Neural progenitor cell (in vitro differentiated cells): ENCODE results near the gene ZNF783. TPM values are rescaled to one million over a fixed set of nuclear protein-coding genes. Genes with fewer than 3 reads are reported as not detected.
"Not testable (repeated sequence)": the region's sequence is repeated elsewhere in the genome, so short reads cannot be mapped to it uniquely, and the experiment has no call there.

Source experiments
- DNase-seq: peaks from one replicate; pipeline ENCODE4 v3.0.0-alpha.2; 2016; ENCODE audit warnings: low spot score
- H2AFZ ChIP-seq: fragments of 200-600 bp; sonication (generic); replicated peaks from 2 replicates; pipeline ENCODE4 v1.6.1; 2016; ENCODE audit warnings: antibody characterized with exemption
- H3F3A ChIP-seq: fragments of 200-600 bp; sonication (generic); 2 replicates; pipeline ENCODE4 v1.6.1; 2016; ENCODE audit warnings: antibody characterized with exemption, low read depth
- H3K27ac ChIP-seq: fragments of 200-600 bp; sonication (generic); 2 replicates; pipeline ENCODE4 v1.5.1; 2016; ENCODE audit warnings: mild to moderate bottlenecking
- H3K27me3 ChIP-seq: fragments of 200-600 bp; sonication (generic); 2 replicates; pipeline ENCODE4 v1.6.1; 2016; ENCODE audit warnings: mild to moderate bottlenecking, moderate library complexity
- H3K36me3 ChIP-seq: fragments of 200-600 bp; sonication (generic); 2 replicates; pipeline ENCODE4 v1.5.1; 2016
- H3K4me1 ChIP-seq: fragments of 200-600 bp; sonication (generic); 2 replicates; pipeline ENCODE4 v1.6.1; 2016; ENCODE audit warnings: mixed run types
- H3K4me2 ChIP-seq: fragments of 200-600 bp; sonication (generic); 2 replicates; pipeline ENCODE4 v1.6.1; 2016
- H3K4me3 ChIP-seq: fragments of 200-600 bp; sonication (generic); 2 replicates; pipeline ENCODE4 v1.5.1; 2016
- H3K79me2 ChIP-seq: fragments of 200-600 bp; sonication (generic); 2 replicates; pipeline ENCODE4 v1.6.1; 2016; ENCODE audit warnings: low read depth
- H3K9ac ChIP-seq: fragments of 200-600 bp; sonication (generic); 2 replicates; pipeline ENCODE4 v1.6.1; 2016
- H3K9me3 ChIP-seq: fragments of 200-600 bp; sonication (generic); 2 replicates; pipeline ENCODE4 v1.5.1; 2016; ENCODE audit warnings: low read depth
- H4K20me1 ChIP-seq: fragments of 200-600 bp; sonication (generic); 2 replicates; pipeline ENCODE4 v1.6.1; 2016; ENCODE audit warnings: low read depth
- H3K27ac Mint-ChIP-seq: 3 replicates; pipeline ENCODE4 v1.8.0; 2021; ENCODE audit warnings: mixed read lengths
- H3K27me3 Mint-ChIP-seq: 2 replicates; pipeline ENCODE4 v1.8.0; 2022; ENCODE audit warnings: low read depth, mild to moderate bottlenecking, inconsistent platforms, moderate library complexity, mixed read lengths; ENCODE audit not compliant: insufficient read depth
- H3K36me3 Mint-ChIP-seq: 3 replicates; pipeline ENCODE4 v1.8.0; 2021; ENCODE audit warnings: mixed read lengths
- H3K4me1 Mint-ChIP-seq: 3 replicates; pipeline ENCODE4 v1.8.0; 2021; ENCODE audit warnings: mixed read lengths
- H3K4me3 Mint-ChIP-seq: 3 replicates; pipeline ENCODE4 v1.8.0; 2021; ENCODE audit warnings: mild to moderate bottlenecking, moderate library complexity, mixed read lengths
- H3K9me3 Mint-ChIP-seq: 3 replicates; pipeline ENCODE4 v1.8.0; 2020; ENCODE audit warnings: mixed read lengths
- CTCF ChIP-seq: fragments of 200-600 bp; sonication (generic); IDR thresholded peaks from 2 replicates; pipeline ENCODE4 v1.5.1; 2017; ENCODE audit warnings: antibody characterized with exemption, mild to moderate bottlenecking
- EZH2 ChIP-seq: fragments of 200-600 bp; sonication (generic); IDR thresholded peaks from 2 replicates; pipeline ENCODE4 v1.6.1; 2017; ENCODE audit warnings: antibody characterized with exemption, mild to moderate bottlenecking, moderate library complexity
- EZH2phosphoT487 ChIP-seq: fragments of 200-600 bp; sonication (generic); IDR thresholded peaks from 2 replicates; pipeline ENCODE4 v1.6.1; 2017; ENCODE audit warnings: antibody characterized with exemption
- total RNA-seq: library from RNA; depleted of rRNA; stranded (reverse); fragments of >200 nt; gene quantifications from 2 replicates; pipeline ENCODE4 v1.2.3, GENCODE V29; 2015; ENCODE audit warnings: low replicate concordance

Gene ZNF783
- total RNA-seq, 1 donor from 2014 or later = 5.5 TPM

GRCh38 chr7:149225106-149225505 is 36.9 kb upstream of the ZNF783 start:
- DNase-seq = no peak
- no peak overlapping the region for H3K4me2 ChIP-seq
- H3K9ac ChIP-seq = no peak overlapping the region
- Mint-ChIP-seq H3K27ac (no peak overlapping the region), H3K36me3 (peaks cover 4% of the 10 kb centered on the region), H3K9me3 (no peaks in the 10 kb centered on the region), H3K4me3 (no peak overlapping the region), H3K27me3 (peaks cover 10% of the 10 kb centered on the region), H3K4me1 (peaks cover 12% of the 10 kb centered on the region)
- no peaks in the 10 kb centered on the region for H3K9me3 ChIP-seq
- no peaks in the 10 kb centered on the region for H3K36me3 ChIP-seq
- no peaks in the 10 kb centered on the region for H3F3A ChIP-seq
- H3K27me3 ChIP-seq = no peaks in the 10 kb centered on the region
- H3K4me3 ChIP-seq = no peak overlapping the region
- peaks cover 4% of the 10 kb centered on the region for H3K4me1 ChIP-seq
- no peak overlapping the region for H2AFZ ChIP-seq
- no peaks in the 10 kb centered on the region for H4K20me1 ChIP-seq
- TF ChIP-seq EZH2phosphoT487 (no peak), CTCF (no peak), EZH2 (no peak)
- no peaks in the 10 kb centered on the region for H3K79me2 ChIP-seq
- no peak overlapping the region for H3K27ac ChIP-seq

GRCh38 chr7:149225656-149226055 is 36.3 kb upstream of the ZNF783 start:
- H2AFZ ChIP-seq = no peak overlapping the region
- Mint-ChIP-seq H3K4me3 (no peak overlapping the region), H3K36me3 (peaks cover 4% of the 10 kb centered on the region), H3K27ac (no peak overlapping the region), H3K9me3 (no peaks in the 10 kb centered on the region), H3K4me1 (peaks cover 12% of the 10 kb centered on the region), H3K27me3 (peaks cover 10% of the 10 kb centered on the region)
- no peak overlapping the region for H3K4me3 ChIP-seq
- H3K9me3 ChIP-seq = no peaks in the 10 kb centered on the region
- H3K27ac ChIP-seq = no peak overlapping the region
- no peaks in the 10 kb centered on the region for H3K27me3 ChIP-seq
- no peak overlapping the region for H3K9ac ChIP-seq
- TF ChIP-seq EZH2 (no peak), CTCF (no peak), EZH2phosphoT487 (no peak)
- no peak overlapping the region for H3K4me2 ChIP-seq
- H4K20me1 ChIP-seq = no peaks in the 10 kb centered on the region
- DNase-seq = no peak
- peaks cover 4% of the 10 kb centered on the region for H3K4me1 ChIP-seq
- H3K79me2 ChIP-seq = no peaks in the 10 kb centered on the region
- H3K36me3 ChIP-seq = no peaks in the 10 kb centered on the region
- no peaks in the 10 kb centered on the region for H3F3A ChIP-seq

GRCh38 chr7:149226366-149226765 is 35.6 kb upstream of the ZNF783 start:
- not testable (repeated sequence) for H3K4me1 ChIP-seq, H2AFZ ChIP-seq, H3K4me2 ChIP-seq, H3K27me3 ChIP-seq, H3K79me2 ChIP-seq, H3K4me3 Mint-ChIP-seq, H3K36me3 ChIP-seq, H3K4me3 ChIP-seq, H3K9me3 Mint-ChIP-seq, H3K27ac Mint-ChIP-seq, H3K36me3 Mint-ChIP-seq, H3K9me3 ChIP-seq, DNase-seq, H3K27ac ChIP-seq, H4K20me1 ChIP-seq, H3F3A ChIP-seq, H3K9ac ChIP-seq
- Mint-ChIP-seq H3K27me3 (peaks cover 11% of the 10 kb centered on the region), H3K4me1 (peaks cover 12% of the 10 kb centered on the region)

GRCh38 chr7:149226840-149227494 is 35.0 kb upstream of the ZNF783 start:
- no peak overlapping the region for H3K27ac Mint-ChIP-seq
- Histone ChIP-seq H3K4me1 (peaks cover 4% of the 10 kb centered on the region), H3K36me3 (no peaks in the 10 kb centered on the region), H4K20me1 (no peaks in the 10 kb centered on the region), H3K4me3 (no peak overlapping the region), H3K4me2 (no peak overlapping the region), H3K9me3 (no peaks in the 10 kb centered on the region), H3K9ac (no peak overlapping the region), H3K27ac (no peak overlapping the region), H3K27me3 (no peaks in the 10 kb centered on the region), H3F3A (no peaks in the 10 kb centered on the region), H3K79me2 (no peaks in the 10 kb centered on the region), H2AFZ (no peak overlapping the region)
- peaks cover 11% of the 10 kb centered on the region for H3K27me3 Mint-ChIP-seq
- TF ChIP-seq CTCF (no peak), EZH2phosphoT487 (no peak), EZH2 (no peak)
- peaks cover 12% of the 10 kb centered on the region for H3K4me1 Mint-ChIP-seq
- H3K9me3 Mint-ChIP-seq = no peaks in the 10 kb centered on the region
- H3K4me3 Mint-ChIP-seq = no peak overlapping the region
- H3K36me3 Mint-ChIP-seq = peaks cover 3% of the 10 kb centered on the region
- DNase-seq = no peak
